HFFc6 (cell line): Measurements from ENCODE around the gene ITPK1. TPM values are rescaled to one million over a fixed set of nuclear protein-coding genes. Genes with fewer than 3 reads are reported as not detected.

Experiments used
- DNase-seq: peaks from one replicate; pipeline ENCODE4 v3.0.0-alpha.2; 2018
- H3K27ac Mint-ChIP-seq: 2 replicates; pipeline ENCODE4 v1.8.0; 2020; ENCODE audit warnings: mild to moderate bottlenecking, mixed read lengths
- H3K27me3 Mint-ChIP-seq: 2 replicates; pipeline ENCODE4 v1.8.0; 2021; ENCODE audit warnings: mild to moderate bottlenecking, moderate library complexity, mixed read lengths; ENCODE audit not compliant: insufficient read depth
- H3K36me3 Mint-ChIP-seq: 2 replicates; pipeline ENCODE4 v1.8.0; 2021; ENCODE audit warnings: low read depth, mixed read lengths
- H3K4me1 Mint-ChIP-seq: 2 replicates; pipeline ENCODE4 v1.8.0; 2020; ENCODE audit warnings: low read depth, mixed read lengths
- H3K4me3 Mint-ChIP-seq: 2 replicates; pipeline ENCODE4 v1.8.0; 2020; ENCODE audit warnings: mild to moderate bottlenecking, moderate library complexity, mixed read lengths
- H3K9me3 Mint-ChIP-seq: 2 replicates; pipeline ENCODE4 v1.8.0; 2020; ENCODE audit warnings: mild to moderate bottlenecking, mixed read lengths
- total RNA-seq, 6 experiments: library from RNA; stranded (reverse); fragmentation: NEBNext Ultra II Directional; extraction: Animal tissue kit (Norgen Biotek cat#: 25700); gene quantifications; 2 replicates in 1 of 6; 3 replicates in 5 of 6; pipeline ENCODE4 v1.2.3, GENCODE V29; 2021
- TF ChIP-seq, protein P1 (sequence below): fragments of 200-600 bp; sonication (generic); IDR thresholded peaks from 2 replicates; pipeline ENCODE4 v1.5.0; 2021; ENCODE audit warnings: antibody characterized with exemption, mild to moderate bottlenecking

ITPK1 gene
- total RNA-seq, 6 experiments from 2014 or later, result 27.3 to 38.1 (median 32.4) TPM

DNA sequence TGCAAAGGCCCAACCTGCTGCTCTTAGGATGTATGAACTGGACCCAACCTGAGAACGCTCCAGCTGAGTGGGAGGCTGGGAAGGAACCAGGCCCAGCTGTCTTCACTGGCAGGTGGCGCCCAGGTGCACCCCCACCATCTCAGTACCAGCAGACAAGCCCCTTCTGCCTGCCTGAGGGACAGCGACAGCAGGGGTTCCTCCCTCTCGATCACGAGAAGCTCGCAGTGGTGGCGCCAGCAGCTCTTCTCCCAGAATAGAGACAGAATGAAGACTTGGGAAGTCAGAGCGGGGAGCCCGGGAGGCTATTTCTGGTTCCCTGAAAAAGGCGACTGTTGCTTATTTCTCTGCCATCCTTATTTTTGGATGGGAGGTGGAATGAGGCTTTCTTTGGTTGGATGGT is 146.3 kb downstream of the ITPK1 start:
- H3K27me3 Mint-ChIP-seq, result no peaks in the 10 kb centered on the region; the same call in 1 of the 2 replicates
- TF ChIP-seq, protein P1, sequence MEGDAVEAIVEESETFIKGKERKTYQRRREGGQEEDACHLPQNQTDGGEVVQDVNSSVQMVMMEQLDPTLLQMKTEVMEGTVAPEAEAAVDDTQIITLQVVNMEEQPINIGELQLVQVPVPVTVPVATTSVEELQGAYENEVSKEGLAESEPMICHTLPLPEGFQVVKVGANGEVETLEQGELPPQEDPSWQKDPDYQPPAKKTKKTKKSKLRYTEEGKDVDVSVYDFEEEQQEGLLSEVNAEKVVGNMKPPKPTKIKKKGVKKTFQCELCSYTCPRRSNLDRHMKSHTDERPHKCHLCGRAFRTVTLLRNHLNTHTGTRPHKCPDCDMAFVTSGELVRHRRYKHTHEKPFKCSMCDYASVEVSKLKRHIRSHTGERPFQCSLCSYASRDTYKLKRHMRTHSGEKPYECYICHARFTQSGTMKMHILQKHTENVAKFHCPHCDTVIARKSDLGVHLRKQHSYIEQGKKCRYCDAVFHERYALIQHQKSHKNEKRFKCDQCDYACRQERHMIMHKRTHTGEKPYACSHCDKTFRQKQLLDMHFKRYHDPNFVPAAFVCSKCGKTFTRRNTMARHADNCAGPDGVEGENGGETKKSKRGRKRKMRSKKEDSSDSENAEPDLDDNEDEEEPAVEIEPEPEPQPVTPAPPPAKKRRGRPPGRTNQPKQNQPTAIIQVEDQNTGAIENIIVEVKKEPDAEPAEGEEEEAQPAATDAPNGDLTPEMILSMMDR, result no peak
- no peak overlapping the region for H3K4me3 Mint-ChIP-seq
- no peak for DNase-seq
- no peaks in the 10 kb centered on the region for H3K9me3 Mint-ChIP-seq
- H3K4me1 Mint-ChIP-seq, result peaks cover 18% of the 10 kb centered on the region
- no peak overlapping the region for H3K27ac Mint-ChIP-seq
- no peaks in the 10 kb centered on the region for H3K36me3 Mint-ChIP-seq

DNA sequence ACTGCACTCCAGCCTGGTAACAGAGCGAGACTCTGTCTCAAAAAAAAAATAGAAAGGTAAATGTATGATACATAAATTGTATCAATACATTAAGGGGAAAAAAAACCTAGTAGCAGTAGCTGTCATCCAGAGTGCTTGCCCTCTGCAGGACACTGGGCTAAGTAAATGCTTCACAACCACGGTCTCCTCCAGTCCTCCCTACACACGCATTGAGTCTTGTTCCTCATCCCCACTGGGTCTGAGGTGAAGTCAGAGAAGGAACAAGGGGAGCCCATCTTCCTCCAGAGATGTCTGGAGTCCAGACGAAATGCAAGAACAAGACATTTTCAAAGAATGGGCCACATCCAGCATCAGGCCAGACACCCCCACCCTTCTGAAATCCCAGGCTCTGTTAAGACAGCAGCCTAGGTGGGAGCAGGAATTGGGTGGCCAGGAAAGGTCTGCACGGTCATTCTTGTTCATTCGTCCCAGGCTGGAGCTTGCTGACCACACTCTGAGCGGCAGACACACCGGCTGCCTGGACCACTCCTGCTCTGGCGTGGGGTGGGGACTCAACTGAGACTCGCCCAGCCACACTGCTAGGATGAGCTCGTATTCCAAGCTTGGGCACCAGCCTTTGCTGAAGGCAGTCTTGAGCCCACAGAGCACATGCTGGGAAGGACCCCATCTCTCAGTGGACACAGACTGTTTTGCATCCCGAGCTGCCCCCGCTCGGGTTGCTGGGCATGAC is 147.3 kb downstream of the ITPK1 start:
- Mint-ChIP-seq H3K27ac (no peak overlapping the region), H3K4me1 (peaks cover 9% of the 10 kb centered on the region), H3K36me3 (no peaks in the 10 kb centered on the region), H3K9me3 (no peaks in the 10 kb centered on the region), H3K4me3 (no peak overlapping the region), H3K27me3 (no peaks in the 10 kb centered on the region; the same call in 1 of the 2 replicates)
- no peak for DNase-seq
- TF ChIP-seq, protein P1, result no peak

DNA sequence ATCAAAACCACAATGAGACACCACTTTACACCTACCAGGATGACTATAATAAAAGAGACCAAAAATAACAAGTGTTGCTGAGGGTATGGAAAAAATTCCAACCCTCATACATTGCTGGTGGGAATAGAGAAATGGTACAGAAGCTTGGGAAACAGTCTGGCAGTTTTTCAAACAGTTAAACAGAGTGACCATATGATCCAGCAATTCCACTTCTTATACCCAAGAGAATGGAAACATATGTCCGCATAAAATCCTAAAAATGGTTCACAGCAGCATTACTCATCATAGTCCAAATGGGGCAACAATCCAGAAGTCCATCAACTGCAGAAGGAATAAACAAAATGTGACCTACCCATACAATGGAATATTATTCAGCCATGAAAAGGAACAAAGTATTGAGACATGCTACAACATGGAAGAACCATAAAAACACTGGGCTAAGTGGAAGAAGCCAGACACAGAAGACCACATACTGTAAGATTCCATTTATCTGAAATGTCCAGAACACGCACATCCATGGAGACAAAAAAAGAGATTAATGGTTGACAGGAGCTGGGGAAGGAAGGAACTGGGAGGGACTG is 148.3 kb downstream of the ITPK1 start:
- H3K4me3 Mint-ChIP-seq, result no peak overlapping the region
- TF ChIP-seq, protein P1, result no peak
- no peaks in the 10 kb centered on the region; the same call in 1 of the 2 replicates for H3K4me1 Mint-ChIP-seq
- no peaks in the 10 kb centered on the region for H3K9me3 Mint-ChIP-seq
- H3K27ac Mint-ChIP-seq, result no peak overlapping the region
- H3K27me3 Mint-ChIP-seq, result no peaks in the 10 kb centered on the region; the same call in 1 of the 2 replicates
- no peaks in the 10 kb centered on the region for H3K36me3 Mint-ChIP-seq
- no peak for DNase-seq

DNA sequence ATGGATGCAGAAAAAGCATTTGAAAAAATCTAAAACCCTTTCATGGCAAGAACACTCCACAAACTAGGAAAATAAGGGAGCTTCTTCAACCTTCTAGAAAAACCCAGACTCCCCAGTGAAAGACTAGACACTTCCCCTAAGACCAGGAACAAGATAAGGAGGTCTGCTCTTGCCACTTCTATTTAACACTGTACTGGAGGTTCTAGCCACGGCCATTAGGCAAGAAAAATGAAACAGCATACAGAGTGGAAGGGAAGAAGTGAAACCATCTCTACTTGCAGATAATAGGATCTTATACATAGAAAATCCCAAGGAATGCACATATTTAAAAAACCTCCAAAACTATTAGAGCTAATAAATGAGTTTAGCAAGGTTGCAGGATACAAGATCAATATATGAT is 150.4 kb downstream of the ITPK1 start:
- Mint-ChIP-seq H3K4me1 (peaks cover 12% of the 10 kb centered on the region), H3K36me3 (no peaks in the 10 kb centered on the region), H3K4me3 (no peak overlapping the region), H3K27ac (no peak overlapping the region), H3K27me3 (no peaks in the 10 kb centered on the region), H3K9me3 (no peaks in the 10 kb centered on the region)
- TF ChIP-seq, protein P1, result no peak
- no peak for DNase-seq

DNA sequence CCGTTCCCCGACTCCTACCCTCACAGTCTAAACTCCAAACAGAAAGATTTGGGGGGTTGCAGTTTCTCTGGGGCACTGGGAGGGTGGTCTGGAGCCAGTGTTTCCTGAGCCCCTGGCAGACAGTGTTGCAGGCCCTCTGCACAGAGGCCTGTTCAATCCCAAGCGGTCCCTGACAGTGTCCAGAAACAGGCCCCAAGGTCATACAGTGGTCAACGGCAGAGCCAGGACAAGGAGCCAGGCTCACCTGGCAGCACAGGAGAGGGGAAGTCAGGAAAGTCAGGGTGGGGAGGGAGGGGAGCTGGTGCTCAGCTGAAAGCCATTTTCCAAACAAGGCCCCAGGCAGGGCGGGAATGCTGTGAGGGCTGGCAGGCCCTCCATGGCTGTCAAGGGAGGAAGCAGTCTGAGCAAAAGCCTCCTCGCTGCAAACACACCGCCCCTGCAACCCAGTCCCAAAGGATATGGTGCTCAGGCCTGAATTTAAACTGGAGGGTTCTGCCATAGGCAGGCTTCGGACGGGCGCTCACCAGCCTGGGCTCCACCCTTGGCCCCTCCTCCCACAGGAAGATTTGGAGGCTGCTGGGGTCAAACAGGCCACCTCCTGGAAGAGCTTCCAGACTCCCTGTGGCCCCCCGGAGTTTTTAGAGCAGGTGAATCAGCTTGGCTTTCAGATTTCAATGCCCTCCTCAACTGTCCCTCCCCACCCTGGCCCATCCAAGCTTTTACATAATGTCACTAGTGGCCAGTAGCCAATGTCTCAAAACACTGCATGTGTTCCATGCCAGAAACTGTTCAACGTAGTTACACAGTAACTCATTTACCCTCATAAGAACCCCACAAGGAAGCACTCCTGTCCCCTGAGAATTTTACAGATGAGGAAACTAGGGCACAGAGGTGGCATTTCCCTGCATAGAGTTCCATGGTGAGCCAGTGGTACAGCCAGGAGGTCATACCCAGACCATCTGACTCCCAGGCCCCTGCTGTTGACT is 151.3 kb downstream of the ITPK1 start:
- H3K27me3 Mint-ChIP-seq, result no peaks in the 10 kb centered on the region
- H3K36me3 Mint-ChIP-seq, result no peaks in the 10 kb centered on the region
- DNase-seq, result no peak
- H3K9me3 Mint-ChIP-seq, result no peaks in the 10 kb centered on the region
- TF ChIP-seq, protein P1, result no peak
- peaks cover 12% of the 10 kb centered on the region for H3K4me1 Mint-ChIP-seq
- no peak overlapping the region for H3K27ac Mint-ChIP-seq
- H3K4me3 Mint-ChIP-seq, result no peak overlapping the region
